ENCODE measurements around the gene TSPAN6. TPM values are rescaled to one million over a fixed set of nuclear protein-coding genes. Genes with fewer than 3 reads are reported as not detected.

Gene TSPAN6
- 28.2 and 29.2 TPM in 2 replicates for total RNA-seq
- polyA plus RNA-seq (2012), result 21.9 TPM

- DNase-seq (ENCODE audit: low read depth), result peak; percentile 90
These were observed at the start of gene TSPAN6 for GRCh38 chrX:100636321-100636991. Gene TSPAN6 (minus strand): TSS chrX:100636806. CDS start chrX:100636694, 112 bp downstream.

GRCh38 chrX:100685997-100686305 lies 49.3 kb upstream of the TSPAN6 start:
- DNase-seq (ENCODE audit: low read depth), result no peak

DNA sequence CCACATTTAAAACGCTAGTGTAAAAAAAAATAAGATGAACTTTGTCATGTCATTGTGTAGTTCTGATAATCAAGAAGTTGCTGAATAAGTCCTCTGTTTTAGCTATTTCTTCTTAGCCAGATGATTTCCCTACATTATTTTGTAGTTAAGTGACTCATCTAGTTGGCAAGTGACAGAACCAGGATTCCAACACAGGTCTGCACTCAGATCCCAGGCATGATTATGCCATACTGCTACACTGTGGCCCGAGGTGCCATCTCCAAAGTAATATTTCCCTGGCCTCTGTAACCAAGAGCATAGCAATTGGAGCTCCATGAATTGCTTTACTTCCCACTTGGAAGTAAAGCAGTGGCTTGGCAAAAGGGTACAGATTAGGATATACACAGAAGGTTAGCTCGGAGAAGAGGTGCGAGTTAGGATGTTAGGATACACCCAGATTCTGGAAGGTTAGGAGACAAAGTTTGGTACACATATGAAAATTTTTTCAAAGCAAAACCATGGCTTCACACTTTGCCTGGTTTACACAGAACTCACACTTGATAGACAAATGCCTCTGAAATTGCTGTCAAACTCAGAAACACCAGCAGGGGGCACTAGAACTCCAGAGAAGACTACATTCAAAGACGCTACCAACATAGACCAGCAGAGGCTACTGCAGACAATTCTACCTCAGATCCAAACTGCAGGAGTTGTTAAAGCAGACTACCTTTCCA lies 48.8 kb upstream of the TSPAN6 start:
- peak; percentile 67 for DNase-seq (ENCODE audit: low read depth)

DNA sequence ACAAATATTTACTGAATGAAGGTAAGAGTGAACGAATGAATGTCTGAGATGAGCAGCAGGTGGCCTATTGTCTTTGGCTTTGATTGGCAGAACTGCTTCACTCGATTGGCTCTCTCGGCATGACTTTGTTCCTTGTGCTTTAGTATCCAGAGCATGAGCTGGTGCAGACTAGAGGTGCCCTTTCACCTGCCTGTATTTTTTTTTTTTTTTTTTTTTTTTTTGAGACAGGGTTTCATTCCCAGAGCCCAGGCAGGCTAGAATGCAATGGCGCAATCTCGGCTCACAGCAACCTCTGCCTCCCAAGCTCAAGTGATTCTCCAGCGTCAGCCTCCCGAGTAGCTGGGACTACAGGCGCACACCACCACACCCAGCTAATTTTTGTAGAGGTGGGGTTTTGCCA lies 46.3 kb upstream of the TSPAN6 start:
- no peak for DNase-seq (ENCODE audit: low read depth)

DNA sequence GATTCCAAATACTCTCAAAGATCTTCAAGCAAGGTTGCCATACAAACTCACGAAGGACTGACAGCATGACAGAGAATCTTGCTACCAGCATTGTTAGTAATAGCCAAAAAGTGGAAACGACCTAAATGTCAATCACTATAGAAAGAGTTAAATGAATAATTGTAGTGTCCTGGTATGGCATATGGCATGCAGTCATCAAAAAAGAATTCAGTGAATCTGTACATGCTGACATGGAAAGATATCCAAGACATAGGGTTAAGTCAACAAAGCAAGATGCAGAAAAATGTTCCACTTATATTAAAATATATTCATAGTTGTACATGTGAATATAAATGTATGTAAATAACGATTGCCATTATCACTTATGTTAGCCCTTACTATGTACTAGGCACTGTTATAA lies 45.0 kb upstream of the TSPAN6 start:
- DNase-seq (ENCODE audit: low read depth), result no peak

GRCh38 chrX:100680756-100681155 lies 44.1 kb upstream of the TSPAN6 start:
- DNase-seq (ENCODE audit: low read depth), result no peak

DNA sequence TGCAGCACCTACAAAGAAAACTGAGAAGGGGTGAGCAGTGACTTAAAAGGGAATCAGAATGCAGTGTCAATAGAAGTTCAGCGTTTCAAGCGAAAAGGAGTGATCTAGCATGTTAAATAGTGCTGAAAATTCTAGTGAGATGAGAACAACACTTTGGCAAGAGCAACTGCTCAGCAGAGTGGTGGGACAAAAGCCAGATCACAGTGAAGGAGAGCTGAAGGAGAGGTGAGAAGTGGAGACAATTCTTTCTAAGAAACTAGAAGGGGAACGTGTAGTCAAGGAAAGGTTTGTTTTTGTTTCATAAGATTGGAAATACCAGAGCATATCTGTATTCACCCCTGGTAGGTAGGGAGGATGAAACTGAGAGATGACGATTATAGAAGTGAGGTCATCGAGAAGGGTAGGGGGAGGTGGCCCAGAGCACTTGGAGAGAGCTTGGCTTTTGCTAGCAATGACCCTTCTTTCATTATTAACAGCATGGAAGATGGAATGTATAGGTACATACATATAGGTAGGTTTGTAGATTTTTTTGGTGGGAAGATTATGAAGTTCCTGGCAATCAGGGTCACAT lies 41.1 kb upstream of the TSPAN6 start:
- DNase-seq (ENCODE audit: low read depth), result no peak

DNA sequence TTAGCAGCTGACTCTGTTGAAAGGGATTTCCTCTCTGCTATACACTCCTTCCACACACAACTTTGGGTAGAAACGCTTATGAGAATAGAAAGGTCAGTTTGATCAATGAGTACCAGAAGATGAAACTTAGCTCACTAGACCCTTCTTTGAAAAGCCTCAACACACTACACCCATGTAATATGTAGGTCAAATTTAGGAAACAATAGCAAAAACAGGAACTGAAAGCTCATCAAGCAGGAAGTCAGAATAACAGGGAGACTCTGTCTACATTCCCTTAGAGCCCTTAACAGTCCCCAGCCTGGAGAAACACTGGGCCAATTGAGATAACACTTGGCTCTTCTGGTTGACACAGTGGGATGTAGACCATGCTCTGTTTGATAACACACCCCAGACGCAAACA lies 38.1 kb upstream of the TSPAN6 start:
- no peak for DNase-seq (ENCODE audit: low read depth)

DNA sequence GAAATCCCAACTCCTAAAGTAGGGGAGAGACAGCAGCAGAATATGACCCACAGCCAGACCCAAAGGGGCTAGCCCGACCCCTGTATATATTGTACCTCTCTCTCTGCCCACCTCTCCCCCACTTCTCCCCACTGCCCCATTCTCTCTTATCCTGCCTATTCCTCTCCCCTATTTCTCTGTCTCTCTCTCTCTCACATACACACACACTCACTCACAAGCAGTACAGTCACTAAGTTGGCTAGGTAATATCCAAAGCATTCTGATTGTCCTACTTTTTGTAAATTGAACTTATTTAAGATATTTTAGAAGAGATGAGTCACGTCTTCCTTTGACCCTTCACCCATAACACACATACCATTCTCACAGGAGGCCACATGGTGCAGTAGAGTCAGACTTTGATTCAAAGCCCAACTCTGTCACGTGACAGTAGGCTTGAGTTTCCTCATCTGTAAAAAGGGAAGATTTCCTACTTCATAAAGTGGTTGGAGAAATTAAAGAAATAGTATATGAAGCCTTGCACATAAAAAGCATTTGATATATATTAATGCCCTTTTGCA lies 36.9 kb upstream of the TSPAN6 start:
- no peak for DNase-seq (ENCODE audit: low read depth)

DNA sequence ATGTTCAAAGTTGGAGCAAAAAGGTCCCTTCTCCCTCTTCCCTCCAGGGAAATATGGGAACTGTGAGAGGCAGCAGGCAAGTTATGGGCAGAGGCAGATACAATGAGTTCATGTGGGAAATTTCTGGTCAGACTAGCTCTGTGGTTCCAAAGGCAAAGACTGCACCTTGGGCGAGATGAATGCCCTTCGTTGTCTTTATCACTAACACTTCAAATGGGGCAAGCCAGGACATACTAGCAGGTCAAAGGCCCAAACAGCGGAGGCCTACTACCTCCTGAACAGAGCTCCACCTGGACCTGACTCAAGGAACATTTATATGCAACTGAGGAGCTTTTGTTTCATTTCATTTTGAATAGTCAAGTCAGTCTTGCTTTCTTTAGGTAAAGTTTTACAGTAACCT lies 36.4 kb upstream of the TSPAN6 start:
- no peak for DNase-seq (ENCODE audit: low read depth)

DNA sequence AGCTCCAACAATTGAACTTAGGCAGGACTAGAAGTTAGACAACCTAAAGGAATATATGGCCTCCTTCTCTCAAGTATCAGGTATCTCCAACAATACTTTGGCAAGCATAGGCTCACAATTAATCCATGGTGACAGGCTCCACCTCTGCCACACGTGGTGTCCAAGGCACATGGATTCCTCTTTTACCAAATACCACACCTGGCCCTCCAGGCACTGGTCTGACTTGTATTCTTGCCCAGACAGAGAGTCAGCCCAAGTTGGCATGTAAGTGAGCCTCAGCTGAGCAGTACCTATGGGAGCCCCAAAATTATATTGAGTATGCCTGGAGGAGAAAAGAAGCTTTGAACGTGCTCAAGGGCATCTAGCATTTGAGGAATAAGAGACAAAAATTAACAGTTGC lies 27.0 kb upstream of the TSPAN6 start:
- DNase-seq (ENCODE audit: low read depth), result no peak

DNA sequence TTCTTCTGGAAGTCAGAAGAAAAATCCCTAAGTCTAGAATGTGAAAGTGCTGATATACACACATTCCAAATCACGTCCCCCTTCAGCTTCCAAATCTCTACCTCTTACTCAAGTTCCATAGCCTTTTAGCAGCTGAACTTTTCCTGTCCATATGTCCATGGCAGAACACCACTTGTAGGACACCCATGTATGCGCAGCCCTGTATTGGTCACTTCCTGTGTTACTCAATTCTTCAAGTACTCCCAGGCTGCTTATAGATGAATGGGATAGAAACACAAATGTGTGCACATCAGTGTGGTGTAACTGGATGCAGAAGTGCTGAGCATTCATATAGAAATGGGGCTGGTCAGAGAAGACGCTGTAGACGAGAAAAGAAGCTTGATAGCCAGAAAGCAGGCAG lies 26.2 kb upstream of the TSPAN6 start:
- no peak for DNase-seq (ENCODE audit: low read depth)

DNA sequence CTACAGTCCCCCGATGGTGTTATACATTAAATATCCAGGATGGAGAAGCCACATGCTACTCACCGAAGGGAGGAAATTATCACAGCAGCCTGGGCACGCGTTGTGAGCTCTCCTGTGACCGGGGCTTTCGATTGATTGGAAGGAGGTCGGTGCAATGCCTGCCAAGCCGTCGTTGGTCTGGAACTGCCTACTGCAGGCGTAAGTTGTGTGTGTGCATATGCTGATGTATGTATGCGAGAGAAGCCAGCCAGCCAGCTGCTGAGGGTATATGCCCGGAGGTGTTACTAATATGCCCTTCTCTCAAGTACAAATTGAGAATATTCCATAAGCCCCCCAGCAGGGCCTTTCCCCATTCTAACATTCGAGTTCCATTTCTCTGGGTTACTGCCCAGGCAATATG lies 25.6 kb upstream of the TSPAN6 start:
- DNase-seq (ENCODE audit: low read depth), result no peak

DNA sequence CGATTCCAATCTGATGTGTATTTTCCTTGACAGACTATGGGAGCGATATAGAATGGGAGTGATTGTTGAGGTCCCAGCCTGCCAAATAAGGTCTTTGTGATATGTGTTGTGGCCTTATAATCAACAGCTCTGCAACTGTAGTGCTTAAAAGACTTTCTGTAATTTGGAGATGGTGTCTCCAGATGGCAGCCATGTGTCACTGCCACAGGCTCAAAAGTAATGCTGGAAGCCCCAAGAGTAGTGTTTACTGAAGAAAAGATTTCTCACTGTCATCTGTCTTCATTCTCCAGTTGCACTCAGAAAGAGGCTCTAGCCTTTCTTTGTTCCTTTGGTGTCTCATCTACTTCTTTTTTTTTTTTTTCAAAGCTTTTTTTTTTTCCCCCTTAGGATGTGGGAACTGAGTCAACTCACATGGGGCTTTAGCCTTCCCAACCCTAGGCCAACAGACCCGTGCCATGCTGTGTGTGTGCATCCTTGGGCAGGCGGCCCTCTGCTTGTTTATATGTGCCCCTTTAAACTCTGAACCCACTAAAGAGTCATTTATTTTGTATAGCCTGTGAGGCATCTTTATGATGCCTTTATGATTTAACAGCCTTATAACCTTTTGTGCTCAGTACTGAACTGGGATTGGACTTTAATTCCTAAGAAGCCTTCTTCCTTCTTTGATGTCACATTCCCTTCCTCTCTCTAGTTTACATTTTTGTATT lies 23.0 kb upstream of the TSPAN6 start:
- no peak for DNase-seq (ENCODE audit: low read depth)

- DNase-seq (ENCODE audit: low read depth), result no peak
These were observed 22.4 kb upstream of the TSPAN6 start for GRCh38 chrX:100658941-100659381.

GRCh38 chrX:100654261-100654660 lies 17.7 kb upstream of the TSPAN6 start:
- DNase-seq (ENCODE audit: low read depth), result no peak

DNA sequence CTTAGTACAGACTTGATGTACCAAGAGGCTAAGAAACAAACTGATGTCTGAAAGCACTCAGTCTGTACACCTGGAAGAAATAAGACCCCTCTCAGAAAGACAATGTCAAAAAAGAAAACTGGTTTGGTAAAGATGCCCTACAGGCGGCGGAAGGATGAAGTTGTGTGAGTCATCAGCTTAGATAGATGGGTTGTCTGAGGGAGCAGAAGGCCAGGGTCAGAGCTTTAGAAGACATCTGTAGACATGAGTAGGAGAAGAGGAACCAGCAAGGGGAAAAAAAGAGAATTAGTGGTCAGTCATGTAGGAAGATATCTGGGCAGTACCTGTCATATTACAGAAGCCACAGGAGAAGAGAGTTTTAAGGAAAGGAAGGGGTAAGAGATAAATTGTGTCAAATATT lies 15.7 kb upstream of the TSPAN6 start:
- no peak for DNase-seq (ENCODE audit: low read depth)

DNA sequence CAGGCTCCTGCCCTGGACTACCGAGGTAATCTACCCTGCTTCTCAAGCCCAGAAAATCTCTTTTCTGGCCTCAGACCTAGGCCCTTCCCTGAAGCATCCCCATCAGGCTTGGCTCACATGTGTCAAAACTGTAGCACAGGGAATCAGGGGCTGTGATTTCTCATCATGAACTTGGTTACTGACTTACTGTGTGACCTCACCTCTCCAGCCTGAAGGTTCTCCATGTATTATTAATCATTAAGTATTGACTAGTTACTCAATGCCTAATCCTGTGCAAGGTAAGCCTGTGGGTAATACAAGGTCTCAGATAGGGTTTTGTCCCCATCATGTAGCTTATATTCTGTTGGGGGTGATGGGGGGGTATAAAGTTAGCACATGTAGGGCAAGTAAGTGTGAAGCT lies 14.2 kb upstream of the TSPAN6 start:
- no peak for DNase-seq (ENCODE audit: low read depth)

GRCh38 chrX:100649550-100650356 lies 13.1 kb upstream of the TSPAN6 start:
- DNase-seq (ENCODE audit: low read depth), result peak; percentile 83

DNA sequence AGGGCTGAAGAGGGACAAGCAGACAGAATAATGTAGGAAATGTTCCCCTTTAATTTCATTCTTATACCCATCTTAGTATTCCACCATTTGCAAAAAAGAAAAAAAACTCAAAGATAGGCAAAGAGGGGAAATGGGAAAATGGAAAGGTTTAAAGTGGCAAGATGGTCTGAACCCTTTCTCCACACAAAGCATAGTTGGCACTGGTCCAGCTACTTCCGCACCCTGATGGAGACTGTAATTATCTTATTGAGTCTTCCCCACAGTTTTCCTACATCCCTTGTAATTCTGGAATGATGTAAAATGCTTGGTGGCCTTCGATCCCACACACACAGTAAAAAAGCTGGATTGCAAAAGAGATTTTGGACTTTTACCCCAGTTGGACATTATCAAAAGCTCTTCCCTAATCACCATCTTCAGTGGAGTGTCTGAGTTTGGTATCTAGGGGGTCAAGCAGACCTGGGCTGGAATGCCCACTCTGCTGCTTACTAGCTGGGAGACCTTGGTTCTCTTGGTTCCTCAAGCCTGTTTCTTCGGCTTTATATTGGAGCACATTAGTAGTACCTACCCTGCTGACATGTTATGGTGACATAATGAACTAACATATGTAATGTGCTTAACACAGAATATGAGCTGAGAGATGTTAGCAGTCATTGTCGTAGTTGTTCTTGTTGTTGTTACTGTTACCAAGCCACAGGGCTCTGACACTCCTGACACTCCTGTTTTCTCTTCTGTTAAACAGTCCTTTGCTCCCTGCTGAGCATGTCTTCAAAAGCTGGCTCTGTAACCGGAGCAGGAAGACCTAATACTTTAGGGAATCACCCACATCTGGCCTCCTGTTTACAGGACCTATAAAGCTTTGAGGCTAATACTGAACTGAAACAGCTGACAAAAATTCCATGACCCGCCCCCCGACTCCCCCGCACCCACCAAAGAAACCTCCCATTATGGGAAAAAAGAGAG lies 12.1 kb upstream of the TSPAN6 start:
- DNase-seq (ENCODE audit: low read depth), result peak; percentile 76
